PC-9 (cell line): ENCODE measurements around the gene KIF22. TPM values are rescaled to one million over a fixed set of nuclear protein-coding genes. Genes with fewer than 3 reads are reported as not detected.

Experiments used
- BruUV-seq: library from RNA; stranded (reverse); fragments of 400-500 nt; replicated peaks from 2 replicates; lab custom pipeline; 2021; lab: Mats Ljungman, UMichigan
- CTCF ChIA-PET: fragments of 300-600 bp; sonication (Branson Sonifier 250); formaldehyde crosslinking; loops from one replicate; lab custom pipeline; 2022; ENCODE audit warnings: antibody characterized with exemption; lab: Charles Lee
- POLR2A ChIA-PET: fragments of 300-600 bp; sonication (Branson Sonifier 250); formaldehyde crosslinking; loops from one replicate; lab custom pipeline; 2022; ENCODE audit warnings: antibody characterized with exemption; ENCODE audit not compliant: unreplicated experiment; lab: Charles Lee
- DNase-seq, 2 experiments: peaks; one replicate each; pipeline versions ENCODE4 v3.0.0 to v3.0.0-alpha.2; 2015 to 2022; ENCODE audit warnings: mixed read lengths in 1 of 2
- H2AFZ ChIP-seq: fragments of 200-600 bp; sonication (generic); 2 replicates; pipeline ENCODE4 v1.8.1; 2017; ENCODE audit warnings: antibody characterized with exemption
- H3F3A ChIP-seq: fragments of 200-600 bp; sonication (generic); 2 replicates; pipeline ENCODE4 v1.8.1; 2017; ENCODE audit warnings: antibody characterized with exemption, mild to moderate bottlenecking, low read depth; ENCODE audit not compliant: insufficient read depth
- H3K27ac ChIP-seq: fragments of 200-600 bp; sonication (generic); 2 replicates; pipeline ENCODE4 v1.6.1; 2016; ENCODE audit warnings: mixed run types
- H3K27me3 ChIP-seq: fragments of 200-600 bp; sonication (generic); 2 replicates; pipeline ENCODE4 v1.6.1; 2016; ENCODE audit warnings: low read depth, mixed run types; ENCODE audit not compliant: insufficient read depth
- H3K36me3 ChIP-seq: fragments of 200-600 bp; sonication (generic); 2 replicates; pipeline ENCODE4 v1.6.1; 2016; ENCODE audit warnings: low read depth, mixed run types
- H3K4me1 ChIP-seq: fragments of 200-600 bp; sonication (generic); replicated peaks from 2 replicates; pipeline ENCODE4 v1.6.1; 2016; ENCODE audit warnings: mixed run types; ENCODE audit not compliant: insufficient read depth
- H3K4me2 ChIP-seq: fragments of 200-600 bp; sonication (generic); 2 replicates; pipeline ENCODE4 v1.6.1; 2017; ENCODE audit warnings: mixed run types
- H3K4me3 ChIP-seq: fragments of 200-600 bp; sonication (generic); 2 replicates; pipeline ENCODE4 v1.6.1; 2016; ENCODE audit warnings: mixed run types
- H3K79me2 ChIP-seq: fragments of 200-600 bp; sonication (generic); 2 replicates; pipeline ENCODE4 v1.6.1; 2017; ENCODE audit warnings: low read depth, mixed run types
- H3K9me2 ChIP-seq: fragments of 200-600 bp; sonication (generic); 2 replicates; pipeline ENCODE4 v1.8.1; 2017; ENCODE audit warnings: mild to moderate bottlenecking; ENCODE audit not compliant: insufficient read depth
- H3K9me3 ChIP-seq: fragments of 200-600 bp; sonication (generic); 2 replicates; pipeline ENCODE4 v1.8.1; 2016; ENCODE audit warnings: low read depth; ENCODE audit not compliant: insufficient read depth
- H4K20me1 ChIP-seq: fragments of 200-600 bp; sonication (generic); 2 replicates; pipeline ENCODE4 v1.8.1; 2017; ENCODE audit not compliant: insufficient read depth
- CTCF ChIP-seq: fragments of 200-600 bp; sonication (generic); conservative IDR thresholded peaks from 2 replicates; pipeline ENCODE4 v1.6.1; 2017; ENCODE audit warnings: mixed run types, antibody characterized with exemption, mild to moderate bottlenecking, moderate library complexity
- EZH2 ChIP-seq: fragments of 200-600 bp; sonication (generic); IDR thresholded peaks from 2 replicates; pipeline ENCODE4 v1.8.0; 2017; ENCODE audit warnings: antibody characterized with exemption, low read depth
- intact Hi-C: fragments of 100-400 bp; cut with micrococcal nuclease; formaldehyde crosslinking; loops from one replicate; pipeline ENCODE4 v1.10.0; 2022; ENCODE audit not compliant: unreplicated experiment
- total RNA-seq: library from RNA; stranded (reverse); gene quantifications from 2 replicates; pipeline ENCODE4 v1.2.3, GENCODE V29; 2021

The KIF22 gene
- total RNA-seq, 1 experiment from 2014 or later: 179 TPM

GRCh38 chr16:29809031-29809747 lies 18.6 kb downstream of the KIF22 start:
- BruUV-seq: no TSS peak
- H3K4me3 ChIP-seq: peak overlapping the region; percentile 58; the same call in 1 of the 2 replicates
- 0 out of 2 replicates have a peak, but pooled peaks cover 9% of the 10 kb centered on the region for H3K36me3 ChIP-seq
- peak overlapping the region; percentile 79 for H3K4me2 ChIP-seq
- TF ChIP-seq EZH2 (no peak), CTCF (no peak)
- no peaks in the 10 kb centered on the region for H3K27me3 ChIP-seq
- no peak for DNase-seq
- ChIA-PET CTCF (interaction anchor here (1.5 kb wide), 1 partner anchor 39 kb away, joined by 10 read pairs; no protein-coding TSS in a partner anchor), POLR2A (interaction anchor here (0.5 kb wide), 1 partner anchor 107 kb away, joined by 20 read pairs; no protein-coding TSS in a partner anchor)
- peaks cover 17% of the 10 kb centered on the region for H3K79me2 ChIP-seq
- H2AFZ ChIP-seq: no peak overlapping the region
- peaks cover 10% of the 10 kb centered on the region; the same call in 1 of the 2 replicates for H4K20me1 ChIP-seq
- H3K9me3 ChIP-seq: no peaks in the 10 kb centered on the region
- H3F3A ChIP-seq: peaks cover 60% of the 10 kb centered on the region
- no peaks in the 10 kb centered on the region for H3K9me2 ChIP-seq
- intact Hi-C loops: no loop called here
- H3K27ac ChIP-seq: no peak overlapping the region
- H3K4me1 ChIP-seq: peaks cover 42% of the 10 kb centered on the region

- TF ChIP-seq EZH2 (no peak), CTCF (no peak)
- H3K27me3 ChIP-seq: no peaks in the 10 kb centered on the region
- no peak for DNase-seq
- CTCF ChIA-PET: no interaction called here
- no peak overlapping the region for H2AFZ ChIP-seq
- H3K4me3 ChIP-seq: no peak overlapping the region
- no peaks in the 10 kb centered on the region for H3K9me2 ChIP-seq
- peaks cover 57% of the 10 kb centered on the region for H3F3A ChIP-seq
- H4K20me1 ChIP-seq: peaks cover 10% of the 10 kb centered on the region; the same call in 1 of the 2 replicates
- peak overlapping the region; percentile 91; the same call in 1 of the 2 replicates for H3K4me2 ChIP-seq
- peaks cover 17% of the 10 kb centered on the region for H3K79me2 ChIP-seq
- no peak overlapping the region for H3K27ac ChIP-seq
- 0 out of 2 replicates have a peak, but pooled peaks cover 9% of the 10 kb centered on the region for H3K36me3 ChIP-seq
- BruUV-seq: no TSS peak
- H3K9me3 ChIP-seq: no peaks in the 10 kb centered on the region
- intact Hi-C loops: loop anchor here (2.0 to 10.0 kb wide), 2 partner anchors 185 to 215 kb away; partner anchors contain the start of gene HIRIP3
- POLR2A ChIA-PET: no interaction called here
- H3K4me1 ChIP-seq: peaks cover 39% of the 10 kb centered on the region
Measured at GRCh38 chr16:29809850-29810698, 19.5 kb downstream of the KIF22 start.

- no peak for DNase-seq
- H2AFZ ChIP-seq: no peak overlapping the region
- intact Hi-C loops: loop anchor here (2.0 to 10.0 kb wide), 2 partner anchors 184 to 216 kb away; partner anchors contain the start of gene HIRIP3
- H3K9me3 ChIP-seq: no peaks in the 10 kb centered on the region
- H3K27me3 ChIP-seq: no peaks in the 10 kb centered on the region
- peak overlapping the region; percentile 91 for H3K4me2 ChIP-seq
- H3K9me2 ChIP-seq: no peaks in the 10 kb centered on the region
- TF ChIP-seq EZH2: no peak
- TF ChIP-seq CTCF: no peak
- peaks cover 10% of the 10 kb centered on the region; the same call in 1 of the 2 replicates for H4K20me1 ChIP-seq
- H3K36me3 ChIP-seq: 0 out of 2 replicates have a peak, but pooled peaks cover 9% of the 10 kb centered on the region
- CTCF ChIA-PET: no interaction called here
- TSS peak; percentile 17 for BruUV-seq
- peaks cover 58% of the 10 kb centered on the region for H3F3A ChIP-seq
- POLR2A ChIA-PET: interaction anchor here (0.6 kb wide), 1 partner anchor 9 kb away, joined by 3 read pairs; the partner anchor contains the start of gene MVP
- peaks cover 17% of the 10 kb centered on the region for H3K79me2 ChIP-seq
- H3K4me1 ChIP-seq: peaks cover 44% of the 10 kb centered on the region
- H3K27ac ChIP-seq: no peak overlapping the region
- peak overlapping the region; percentile 58; the same call in 1 of the 2 replicates for H3K4me3 ChIP-seq
Measured at GRCh38 chr16:29810699-29811169, 20.2 kb downstream of the KIF22 start.
